Measurements from ENCODE around the gene FGF11.

DNA sequence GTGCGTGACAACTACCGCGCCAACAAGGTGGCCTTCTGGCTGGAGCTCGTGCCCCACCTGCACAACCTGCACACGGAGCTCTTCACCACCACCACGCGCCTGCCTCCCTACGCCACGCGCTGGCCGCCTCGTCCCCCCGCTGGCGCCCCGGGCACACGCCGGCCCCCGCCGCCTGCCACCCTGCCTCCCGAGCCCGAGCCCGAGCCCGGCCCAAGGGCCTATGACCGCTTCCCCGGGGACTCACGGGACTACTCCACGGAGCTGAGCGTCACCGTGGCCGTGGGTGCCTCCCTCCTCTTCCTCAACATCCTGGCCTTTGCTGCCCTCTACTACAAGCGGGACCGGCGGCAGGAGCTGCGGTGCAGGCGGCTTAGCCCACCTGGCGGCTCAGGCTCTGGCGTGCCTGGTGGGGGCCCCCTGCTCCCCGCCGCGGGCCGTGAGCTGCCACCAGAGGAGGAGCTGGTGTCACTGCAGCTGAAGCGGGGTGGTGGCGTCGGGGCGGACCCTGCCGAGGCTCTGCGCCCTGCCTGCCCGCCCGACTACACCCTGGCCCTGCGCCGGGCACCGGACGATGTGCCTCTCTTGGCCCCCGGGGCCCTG lies 22.2 kb upstream of the FGF11 start:
- no peak for TF ChIP-seq POLR2A (IDR thresholded peaks at IDR 0.05; ENCODE audit: low read length)
- TF ChIP-seq GATA1 (IDR thresholded peaks at IDR 0.05; ENCODE audit: low read depth, low read length) = no peak

Data from erythroblast (primary cell).